Measurements from ENCODE around the gene MPP7. TPM values are rescaled to one million over a fixed set of nuclear protein-coding genes. Genes with fewer than 3 reads are reported as not detected.

MPP7 gene
- total and polyA plus RNA-seq, 2 donors (not counting 3 experiments of a cell fraction or from before 2014, with no cell fraction given): 0.17 to 0.73 TPM

- CTCF ChIA-PET: interaction anchor here (1.4 to 2.1 kb wide), 3 partner anchors 8 to 83 kb away, joined by 3 to 12 read pairs (median 4); no protein-coding TSS in a partner anchor
- no TSS peak for BruUV-seq (replicated peaks)
Observed at GRCh38 chr10:28304032-28304571, 1.2 kb upstream of the MPP7 start.

More at GRCh38 chr10:28304032-28304571, 1.2 kb upstream of the MPP7 start:
- no peak for FAIRE-seq
- DNase-seq (ENCODE audit: low read depth, low spot score): no peak
- H3K79me2 ChIP-seq (ENCODE audit: control insufficient read depth, insufficient read depth, low read length): no peaks in the 10 kb centered on the region
- no peaks in the 10 kb centered on the region for H3K9me1 ChIP-seq (replicated peaks; ENCODE audit: control insufficient read depth, extremely low read depth, insufficient read depth, low read length)
- H4K20me1 ChIP-seq (replicated peaks; ENCODE audit: control insufficient read depth, extremely low read depth, insufficient read depth, low read length): no peaks in the 10 kb centered on the region
- H3K4me1 ChIP-seq (ENCODE audit: control insufficient read depth, extremely low read depth, insufficient read depth, low read length): peaks cover 6% of the 10 kb centered on the region
- no peak overlapping the region for H3K4me3 ChIP-seq (replicated peaks in 1 of 3; ENCODE audit: insufficient read depth in 1 of 3, low read depth in 1 of 3, low read length in 3 of 3)
- intact Hi-C loops (cut with micrococcal nuclease): loop anchor here (5.0 kb wide), 1 partner anchor 217 kb away; no protein-coding TSS in a partner anchor
- no peak for TF ChIP-seq POLR2A (IDR thresholded peaks at IDR 0.05; ENCODE audit: low read depth, low read length)
- TF ChIP-seq MAX (IDR thresholded peaks at IDR 0.05; ENCODE audit: insufficient read depth, insufficient read length): no peak
- TF ChIP-seq EZH2 (IDR thresholded peaks at IDR 0.05; ENCODE audit: borderline replicate concordance, low read depth, low read length, severe bottlenecking): peak; percentile 6
- TF ChIP-seq CTCF (IDR thresholded peaks at IDR 0.05; ENCODE audit: extremely low read depth in 1 of 2, insufficient read depth in 1 of 2, low read depth in 1 of 2, low read length in 2 of 2): no peak
- TF ChIP-seq JUN (IDR thresholded peaks at IDR 0.05; ENCODE audit: borderline replicate concordance, insufficient read depth, insufficient read length, low read depth): no peak
- H3K27ac ChIP-seq (ENCODE audit: insufficient read depth, low read depth, low read length): no peak overlapping the region
- peaks cover 27 to 42% of the 10 kb centered on the region in 2 experiments for H3K27me3 ChIP-seq (ENCODE audit: control insufficient read depth in 2 of 2, insufficient read depth in 2 of 2, low read length in 2 of 2)
- no peaks in the 10 kb centered on the region for H3K36me3 ChIP-seq (ENCODE audit: control insufficient read depth in 2 of 2, extremely low read depth in 1 of 2, insufficient read depth in 2 of 2, low read length in 2 of 2)
- no peaks in the 10 kb centered on the region for H3K9me3 ChIP-seq (replicated peaks; ENCODE audit: control insufficient read depth, insufficient read depth, low read length)
- no peak overlapping the region for H3K9ac ChIP-seq (replicated peaks; ENCODE audit: extremely low read depth, insufficient read depth, low read length)
- POLR2A ChIA-PET: no interaction called here
- no peak overlapping the region for H2AFZ ChIP-seq (ENCODE audit: low read depth, low read length)
- H3K4me2 ChIP-seq (ENCODE audit: insufficient read depth, low read length): no peak overlapping the region
- dilution Hi-C loops (cut with MboI; ENCODE audit: extremely low pct_ligation_motif_present, low sequenced_read_pairs): no loop called here

All from endothelial cell of umbilical vein (primary cell).